Measurements from ENCODE around the gene LSG1. TPM values are rescaled to one million over a fixed set of nuclear protein-coding genes. Genes with fewer than 3 reads are reported as not detected.

The LSG1 gene
- polyA plus RNA-seq (ENCODE audit: low read depth in 6 of 6) = 10 to 100 TPM; 14.6 to 44.0 (median 21.1) TPM

DNA sequence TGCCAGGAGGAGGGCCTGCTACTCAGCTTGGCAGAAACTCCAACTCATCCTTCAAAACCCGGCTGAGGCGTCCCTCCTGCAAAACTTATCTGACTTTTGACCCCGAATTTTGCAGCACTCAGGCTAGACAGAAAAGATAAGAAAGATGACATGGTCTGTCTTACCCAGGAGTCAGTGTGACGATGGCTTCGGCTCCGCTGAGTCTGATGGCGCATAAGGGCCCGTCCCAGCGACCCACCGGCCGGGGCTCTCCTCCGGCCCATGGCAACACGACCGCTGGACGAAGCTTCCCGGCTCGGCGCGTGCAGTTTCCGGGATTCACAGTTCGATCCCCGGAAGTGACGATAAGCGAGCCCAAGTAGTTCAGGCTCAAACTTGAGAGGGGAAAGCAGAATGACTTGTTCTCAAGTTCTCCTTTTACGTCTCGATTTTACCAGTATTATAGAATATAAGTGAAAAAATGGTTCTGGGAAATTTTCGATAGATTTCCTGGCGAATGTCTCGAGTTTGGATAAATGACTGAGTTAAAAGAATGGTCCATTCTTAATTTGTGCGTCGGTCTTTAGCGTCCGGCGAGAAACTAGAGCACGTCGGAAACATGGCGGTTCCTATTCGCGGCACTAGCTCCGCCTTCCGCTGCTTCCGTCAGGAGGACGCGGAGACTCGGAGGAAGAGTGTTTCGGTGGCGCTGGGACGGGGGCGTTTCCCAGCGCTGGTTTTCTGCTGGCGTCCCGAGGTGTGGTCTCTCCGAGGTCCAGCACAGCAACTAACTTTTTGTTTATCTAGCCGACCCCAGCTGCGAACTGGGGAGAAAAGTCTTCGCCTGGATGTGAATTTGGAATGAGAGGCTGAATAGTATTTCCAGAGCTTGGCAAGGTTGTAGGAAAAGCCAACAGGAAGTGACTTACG is at the start of gene LSG1:
LSG1 (minus strand) TSS at position 292 of the 909 bp plus-strand sequence; CDS start at position 263, 29 bp downstream.
- Mint-ChIP-seq H3K4me1 (peaks cover 18 to 37% (median 22%) of the 10 kb centered on the region in 3 donors), H3K27me3 (peaks cover 0 to 12% (median 8%) of the 10 kb centered on the region in 3 donors), H3K4me3 (peak within 1 kb of the TSS; percentile 97 to 99 (median 99)), H3K27ac (peak within 1 kb of the TSS; percentile 99), H3K9me3 (no peaks in the 10 kb centered on the region), H3K36me3 (peaks cover 5 to 13% of the 10 kb centered on the region in 2 donors)
- DNase-seq (peak; percentile 85), ATAC-seq (ENCODE audit: low read depth in 2 of 2) (peak; percentile 90 to 91)

DNA sequence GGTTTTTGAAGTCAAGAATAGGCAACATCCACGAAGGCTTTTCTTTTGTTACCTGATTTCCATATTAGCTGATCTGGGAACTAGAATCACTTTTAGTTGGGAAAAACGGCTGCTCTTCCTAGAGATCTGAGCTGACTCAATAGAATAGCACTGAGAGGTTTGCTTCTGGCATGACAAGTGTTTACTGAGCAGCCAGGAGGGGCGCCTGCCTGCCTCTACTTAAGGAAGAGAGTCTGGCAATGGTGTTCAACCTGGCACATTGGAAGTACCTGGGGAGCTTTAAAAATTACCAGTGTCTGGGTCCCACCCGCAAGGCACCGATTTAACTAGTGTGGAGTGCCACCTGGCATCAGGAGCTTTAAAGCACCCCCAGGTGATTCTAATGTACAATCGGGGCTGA is 48.1 kb upstream of the LSG1 start:
- DNase-seq = no peak
- Mint-ChIP-seq H3K4me1 (peaks cover 16 to 22% (median 21%) of the 10 kb centered on the region in 3 donors), H3K27me3 (no peaks in the 10 kb centered on the region), H3K4me3 (no peak overlapping the region), H3K36me3 (no peaks in the 10 kb centered on the region), H3K9me3 (peaks cover 0 to under 1% (median 0%) of the 10 kb centered on the region in 7 donors), H3K27ac (no peak overlapping the region)
- ATAC-seq (ENCODE audit: low read depth in 2 of 2) = no peak

GRCh38 chr3:194718079-194718478 is 46.1 kb upstream of the LSG1 start:
- Mint-ChIP-seq H3K27ac (peak overlapping the region in 2 of 6 donors; percentile 54 to 72), H3K4me1 (peaks cover 8 to 20% (median 9%) of the 10 kb centered on the region in 3 donors), H3K9me3 (no peaks in the 10 kb centered on the region), H3K36me3 (no peaks in the 10 kb centered on the region), H3K4me3 (peak overlapping the region in 1 of 8 donors; percentile 10), H3K27me3 (no peaks in the 10 kb centered on the region)
- DNase-seq (no peak), ATAC-seq (ENCODE audit: low read depth in 2 of 2) (no peak)

DNA sequence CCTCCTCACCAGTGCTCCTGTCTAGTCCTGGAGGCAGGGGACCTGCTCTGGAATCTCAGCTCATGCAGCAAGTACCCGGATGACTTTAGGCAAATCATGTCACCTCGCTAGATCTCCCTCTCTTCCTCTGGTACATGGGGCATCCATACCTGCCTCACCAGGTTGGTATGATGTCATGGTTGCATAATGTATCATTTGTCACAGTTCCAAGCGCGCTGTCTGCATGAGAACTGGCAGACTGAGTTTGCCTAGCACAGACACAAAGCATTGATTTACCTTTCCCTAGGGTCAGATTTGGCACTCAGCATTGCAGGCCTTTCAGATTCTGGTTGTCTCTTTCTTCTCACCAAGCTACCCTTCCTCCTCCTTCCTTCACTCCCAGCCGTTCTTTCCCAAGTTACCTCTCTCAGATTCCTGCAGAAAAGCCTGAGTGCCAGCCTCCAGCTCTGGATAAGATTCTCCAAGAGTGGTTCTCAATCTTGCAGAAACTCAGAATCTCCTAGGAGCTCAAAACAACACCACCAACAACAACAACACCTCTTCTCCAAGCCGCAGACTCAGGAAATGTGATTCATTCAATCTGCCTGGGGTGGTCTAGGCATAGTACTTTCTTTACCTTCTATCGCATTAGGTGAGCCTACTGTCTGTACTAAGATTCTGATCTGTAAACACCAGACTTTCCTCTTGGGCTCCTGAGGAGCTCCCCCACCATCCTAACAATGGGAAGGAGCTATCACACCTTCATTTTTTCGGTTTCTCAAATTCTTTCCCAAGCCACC is 43.2 kb upstream of the LSG1 start:
- H3K9me3 Mint-ChIP-seq = no peaks in the 10 kb centered on the region
- H3K36me3 Mint-ChIP-seq = no peaks in the 10 kb centered on the region
- DNase-seq (no peak), ATAC-seq (ENCODE audit: low read depth in 2 of 2) (no peak)
- no peak overlapping the region for H3K4me3 Mint-ChIP-seq
- H3K27ac Mint-ChIP-seq = peak overlapping the region in 2 of 6 donors; percentile 38 to 62
- H3K27me3 Mint-ChIP-seq = no peaks in the 10 kb centered on the region
- peaks cover 5 to 11% (median 6%) of the 10 kb centered on the region in 3 donors for H3K4me1 Mint-ChIP-seq

DNA sequence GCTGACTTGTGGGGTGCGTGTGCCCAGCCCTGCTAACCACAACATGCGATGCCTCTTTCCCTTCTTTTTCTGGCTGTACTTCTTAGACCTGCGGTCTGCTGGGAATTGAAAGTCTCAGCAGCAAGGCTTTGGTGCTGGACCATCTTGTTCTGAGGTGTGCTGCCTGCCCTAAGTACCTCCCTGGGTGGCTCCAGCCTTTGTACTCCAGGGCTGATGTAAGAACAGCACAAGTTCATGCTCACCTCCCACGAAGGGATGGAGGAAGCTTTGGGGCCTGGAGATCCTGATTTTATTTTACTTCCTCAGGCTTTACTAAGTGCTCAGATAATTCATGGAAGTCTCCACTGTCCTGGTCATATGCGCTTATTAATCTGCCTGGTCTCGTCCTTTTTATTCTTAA is 42.6 kb upstream of the LSG1 start:
- Mint-ChIP-seq H3K27ac (peak overlapping the region in 1 of 6 donors; percentile 38), H3K9me3 (no peaks in the 10 kb centered on the region), H3K27me3 (no peaks in the 10 kb centered on the region), H3K4me1 (peaks cover 5 to 11% (median 6%) of the 10 kb centered on the region in 3 donors), H3K36me3 (no peaks in the 10 kb centered on the region), H3K4me3 (no peak overlapping the region)
- no peak for DNase-seq
- no peak for ATAC-seq (ENCODE audit: low read depth in 2 of 2)

DNA sequence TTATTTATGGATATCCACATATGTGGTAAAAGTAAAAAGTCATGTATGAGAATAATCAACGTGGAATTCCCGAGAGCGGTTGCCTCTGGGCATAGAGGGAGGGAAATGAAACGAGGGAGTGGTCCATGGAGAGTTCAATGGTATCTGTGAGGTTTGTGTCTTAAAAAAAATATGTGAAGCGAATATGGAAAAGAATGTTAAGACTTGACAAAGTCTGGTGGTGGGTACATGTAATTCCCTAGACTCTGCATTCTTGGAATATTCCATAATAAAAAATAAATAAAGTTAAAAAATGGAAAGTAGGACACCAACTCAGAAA is 42.1 kb upstream of the LSG1 start:
- no peak for ATAC-seq (ENCODE audit: low read depth in 2 of 2)
- Mint-ChIP-seq H3K27ac (no peak overlapping the region), H3K9me3 (no peaks in the 10 kb centered on the region), H3K27me3 (no peaks in the 10 kb centered on the region), H3K4me1 (peaks cover 5 to 11% (median 6%) of the 10 kb centered on the region in 3 donors), H3K36me3 (no peaks in the 10 kb centered on the region), H3K4me3 (no peak overlapping the region)
- DNase-seq = no peak

GRCh38 chr3:194713299-194714136 is 41.5 kb upstream of the LSG1 start:
- no peak overlapping the region for H3K27ac Mint-ChIP-seq
- no peak for ATAC-seq (ENCODE audit: low read depth in 2 of 2)

GRCh38 chr3:194711913-194712312 is 39.9 kb upstream of the LSG1 start:
- no peak for ATAC-seq (ENCODE audit: low read depth in 2 of 2)
- no peaks in the 10 kb centered on the region for H3K36me3 Mint-ChIP-seq
- H3K27me3 Mint-ChIP-seq = no peaks in the 10 kb centered on the region
- peaks cover 4 to 7% (median 5%) of the 10 kb centered on the region in 7 donors for H3K9me3 Mint-ChIP-seq
- no peak overlapping the region for H3K27ac Mint-ChIP-seq
- no peak for DNase-seq
- no peak overlapping the region for H3K4me3 Mint-ChIP-seq
- H3K4me1 Mint-ChIP-seq = peaks cover 0 to 6% (median 0%) of the 10 kb centered on the region in 3 donors

More at GRCh38 chr3:194713299-194714136, 41.5 kb upstream of the LSG1 start:
- peaks cover 5 to 11% (median 6%) of the 10 kb centered on the region in 3 donors for H3K4me1 Mint-ChIP-seq
- no peaks in the 10 kb centered on the region for H3K9me3 Mint-ChIP-seq
- no peak for DNase-seq
- no peaks in the 10 kb centered on the region for H3K36me3 Mint-ChIP-seq
- no peak overlapping the region for H3K4me3 Mint-ChIP-seq
- H3K27me3 Mint-ChIP-seq = no peaks in the 10 kb centered on the region

DNA sequence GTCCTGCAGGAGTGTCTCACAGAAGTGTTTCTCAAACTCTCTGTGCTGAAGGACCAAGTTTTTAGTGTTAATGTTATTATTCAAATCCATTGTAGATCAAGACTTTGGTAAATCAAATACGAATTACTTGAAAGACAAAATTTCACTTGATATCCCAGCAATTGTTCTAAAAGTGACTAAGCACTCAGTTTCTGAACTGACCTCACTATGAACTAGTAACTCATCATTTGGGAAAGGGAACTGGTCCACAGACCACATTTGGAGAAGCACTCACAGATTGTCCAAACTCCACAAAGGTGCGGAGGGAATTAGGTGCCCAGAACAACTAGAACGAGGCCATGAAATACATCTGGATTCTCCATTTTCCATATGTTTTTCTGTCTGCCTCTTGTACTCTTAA is 39.3 kb upstream of the LSG1 start:
- no peak for DNase-seq
- Mint-ChIP-seq H3K27me3 (no peaks in the 10 kb centered on the region), H3K27ac (no peak overlapping the region), H3K9me3 (peaks cover 4 to 9% (median 5%) of the 10 kb centered on the region in 7 donors), H3K4me3 (no peak overlapping the region), H3K36me3 (no peaks in the 10 kb centered on the region), H3K4me1 (peaks cover 0 to 6% (median 1%) of the 10 kb centered on the region in 3 donors)
- ATAC-seq (ENCODE audit: low read depth in 2 of 2) = no peak

GRCh38 chr3:194707147-194707540 is 35.2 kb upstream of the LSG1 start:
- Mint-ChIP-seq H3K9me3 (peaks cover 4 to 9% (median 5%) of the 10 kb centered on the region in 7 donors), H3K27ac (peak overlapping the region in 1 of 6 donors; percentile 60), H3K4me1 (peaks cover 0 to 10% (median 2%) of the 10 kb centered on the region in 3 donors), H3K27me3 (peaks cover 0 to 7% (median 0%) of the 10 kb centered on the region in 3 donors), H3K36me3 (no peaks in the 10 kb centered on the region), H3K4me3 (no peak overlapping the region)
- DNase-seq (no peak), ATAC-seq (ENCODE audit: low read depth in 2 of 2) (no peak)

DNA sequence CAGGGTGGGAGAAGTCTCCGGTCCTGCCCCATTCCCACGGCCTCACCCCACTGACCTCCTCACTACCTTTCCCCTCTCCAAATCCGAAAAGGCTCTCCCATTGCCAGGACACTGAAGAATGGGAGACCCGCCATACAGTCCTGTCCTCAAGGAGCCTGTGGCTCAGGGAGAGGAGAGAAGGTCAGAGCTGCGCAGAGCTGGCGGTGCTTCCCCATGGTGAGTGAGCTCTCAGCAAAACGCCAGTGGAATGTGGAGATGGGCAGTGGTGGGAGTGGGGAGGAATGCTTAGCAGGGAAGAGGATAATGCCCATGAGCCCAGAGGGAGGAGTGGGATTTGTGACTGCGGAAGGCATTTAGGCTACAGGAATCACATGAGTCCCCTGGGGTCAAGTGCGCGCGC is 33.8 kb upstream of the LSG1 start:
- H3K4me1 Mint-ChIP-seq = peaks cover 0 to 10% (median 2%) of the 10 kb centered on the region in 3 donors
- no peak for ATAC-seq (ENCODE audit: low read depth in 2 of 2)
- H3K36me3 Mint-ChIP-seq = no peaks in the 10 kb centered on the region
- peak overlapping the region in 1 of 6 donors; percentile 60 for H3K27ac Mint-ChIP-seq
- H3K9me3 Mint-ChIP-seq = peaks cover 4 to 9% (median 5%) of the 10 kb centered on the region in 7 donors
- peaks cover 0 to 7% (median 0%) of the 10 kb centered on the region in 3 donors for H3K27me3 Mint-ChIP-seq
- no peak overlapping the region for H3K4me3 Mint-ChIP-seq
- DNase-seq = no peak

DNA sequence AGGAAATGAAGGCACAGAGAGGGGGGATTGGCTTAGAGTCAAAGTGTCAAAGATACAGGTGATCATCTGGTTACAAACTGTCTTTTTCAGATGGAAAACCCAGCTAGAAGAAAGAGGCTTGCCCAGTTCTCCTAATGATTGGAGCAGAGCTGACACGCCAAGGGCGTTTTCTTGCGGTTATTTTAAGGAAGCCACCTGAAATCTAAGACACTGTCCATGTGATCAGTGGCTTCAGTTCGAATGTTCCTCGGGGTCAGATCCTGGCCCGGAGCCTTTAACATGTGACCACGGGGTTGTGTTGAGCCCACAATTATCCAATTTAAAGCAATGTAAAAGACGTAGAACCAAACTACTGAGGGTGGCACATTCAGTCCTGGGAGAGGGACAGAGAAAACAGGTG is 33.2 kb upstream of the LSG1 start:
- DNase-seq (no peak), ATAC-seq (ENCODE audit: low read depth in 2 of 2) (no peak)
- Mint-ChIP-seq H3K9me3 (peaks cover 4 to 9% (median 5%) of the 10 kb centered on the region in 7 donors), H3K27ac (no peak overlapping the region), H3K4me3 (no peak overlapping the region), H3K4me1 (peaks cover 0 to 10% (median 2%) of the 10 kb centered on the region in 3 donors), H3K36me3 (no peaks in the 10 kb centered on the region), H3K27me3 (peaks cover 0 to 7% (median 0%) of the 10 kb centered on the region in 3 donors)

DNA sequence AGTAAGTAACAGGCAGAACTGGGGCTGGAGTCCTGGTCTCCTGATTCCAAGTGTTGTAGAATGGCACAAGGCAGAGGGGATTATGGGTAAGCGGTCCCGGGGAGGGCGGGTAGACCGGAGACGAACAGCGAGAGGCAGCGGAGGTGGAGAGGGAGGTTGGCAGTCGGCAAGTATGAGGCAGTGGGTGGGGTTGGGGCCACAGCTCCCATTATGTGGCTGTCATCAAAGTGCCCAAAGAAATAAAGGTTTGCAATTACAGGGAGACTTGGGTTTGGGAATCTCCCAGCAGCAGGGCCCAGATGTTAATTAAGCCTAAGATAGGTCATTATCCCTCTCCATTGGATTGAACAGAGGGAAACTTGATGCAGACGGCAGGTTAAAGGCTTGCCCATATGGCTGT is 30.6 kb upstream of the LSG1 start:
- ATAC-seq (ENCODE audit: low read depth in 2 of 2) (no peak), DNase-seq (no peak)
- H3K9me3 Mint-ChIP-seq = peaks cover 0 to 20% (median 3%) of the 10 kb centered on the region in 7 donors
- no peak overlapping the region for H3K27ac Mint-ChIP-seq
- H3K36me3 Mint-ChIP-seq = no peaks in the 10 kb centered on the region
- H3K27me3 Mint-ChIP-seq = peaks cover 0 to 7% (median 0%) of the 10 kb centered on the region in 3 donors
- H3K4me3 Mint-ChIP-seq = no peak overlapping the region
- H3K4me1 Mint-ChIP-seq = peaks cover under 1 to 10% (median 2%) of the 10 kb centered on the region in 3 donors
